GM12878 (cell line): ENCODE measurements around the gene CDKN2A. TPM values are rescaled to one million over a fixed set of nuclear protein-coding genes. Genes with fewer than 3 reads are reported as not detected.

Source experiments
- ATAC-seq: fragments of 200-7000 bp; cut with Tn5 transposase; 3 replicates; pipeline ENCODE4 v1.9.1; 2020; ENCODE audit warnings: mild to moderate bottlenecking, moderate library complexity
- BruUV-seq: library from RNA; stranded (reverse); fragments of 400-500 nt; replicated peaks from 2 replicates; lab custom pipeline; 2021; lab: Mats Ljungman, UMichigan
- CTCF ChIA-PET: fragments of 300-600 bp; sonication (Branson Sonifier 250); formaldehyde crosslinking; extraction: SDS; loops from one replicate; lab custom pipeline; 2021; ENCODE audit warnings: inconsistent platforms; lab: Yijun Ruan, JAX
- POLR2A ChIA-PET: fragments of 350-600 bp; formaldehyde crosslinking; extraction: SDS; loops from one replicate; lab custom pipeline; 2021; ENCODE audit warnings: inconsistent platforms; lab: Charles Lee
- RAD21 ChIA-PET: fragments of 300-600 bp; sonication (Branson Sonifier 250); formaldehyde crosslinking; loops from one replicate; lab custom pipeline; 2023; ENCODE audit warnings: antibody characterized with exemption; ENCODE audit not compliant: unreplicated experiment; lab: Charles Lee
- SMC1A ChIA-PET: fragments of 300-600 bp; sonication (Branson Sonifier 250); formaldehyde crosslinking; loops from one replicate; lab custom pipeline; 2023; ENCODE audit not compliant: unreplicated experiment, uncharacterized antibody; lab: Charles Lee
- DNase-seq: peaks from one replicate; pipeline ENCODE4 v3.0.0-alpha.2; 2011; ENCODE audit warnings: low read depth, low spot score
- FAIRE-seq: peaks from 3 replicates; lab custom pipeline; 2011; peaks lifted over from hg19 to GRCh38; lab: Jason Lieb, UNC
- H2AFZ ChIP-seq: 2 replicates; pipeline ENCODE4 v1.6.0; 2011; ENCODE audit warnings: low read depth, low read length, control low read depth; ENCODE audit not compliant: control insufficient read depth
- H3K27ac ChIP-seq: 2 replicates; pipeline ENCODE4 v1.5.1; 2011; ENCODE audit warnings: control low read depth; ENCODE audit not compliant: control insufficient read depth, insufficient read depth
- H3K27me3 ChIP-seq, 2 experiments: replicated peaks in 1 of 2; 2 replicates each; pipeline versions ENCODE4 v1.6.0 to v1.6.1; 2011; ENCODE audit warnings: low read length in 1 of 2; ENCODE audit not compliant: control insufficient read depth in 2 of 2, insufficient read depth in 2 of 2
- H3K36me3 ChIP-seq, 2 experiments: 2 replicates each; pipeline ENCODE4 v1.5.1; 2011; ENCODE audit warnings: low read length in 1 of 2; ENCODE audit not compliant: control insufficient read depth in 2 of 2, insufficient read depth in 2 of 2
- H3K4me1 ChIP-seq: 2 replicates; pipeline ENCODE4 v1.6.1; 2011; ENCODE audit warnings: mild to moderate bottlenecking, low read length, moderate library complexity, mixed read lengths; ENCODE audit not compliant: control insufficient read depth, insufficient read depth
- H3K4me2 ChIP-seq: 2 replicates; pipeline ENCODE4 v1.6.0; 2011; ENCODE audit warnings: control low read depth; ENCODE audit not compliant: control insufficient read depth, insufficient read depth
- H3K4me3 ChIP-seq: fragments of 200-600 bp; sonication (generic); 2 replicates; pipeline ENCODE4 v1.5.1; 2016
- H3K79me2 ChIP-seq: 2 replicates; pipeline ENCODE4 v1.6.0; 2011; ENCODE audit warnings: low read length; ENCODE audit not compliant: control insufficient read depth, insufficient read depth
- H3K9ac ChIP-seq: 2 replicates; pipeline ENCODE4 v1.8.0; 2011; ENCODE audit warnings: low read length, control low read depth, mixed read lengths; ENCODE audit not compliant: control insufficient read depth, insufficient read depth
- H3K9me3 ChIP-seq: replicated peaks from 3 replicates; pipeline ENCODE4 v1.5.1; 2011; ENCODE audit warnings: mild to moderate bottlenecking, low read length; ENCODE audit not compliant: control insufficient read depth, insufficient read depth
- H4K20me1 ChIP-seq: 2 replicates; pipeline ENCODE4 v1.6.0; 2011; ENCODE audit not compliant: control insufficient read depth, insufficient read depth
- E4F1 ChIP-seq: fragments of 450-650 bp; IDR thresholded peaks from 2 replicates; pipeline ENCODE4 v1.6.1; 2018; ENCODE audit warnings: borderline replicate concordance, mild to moderate bottlenecking; ENCODE audit not compliant: partially characterized antibody
- EED ChIP-seq: sonication (generic); IDR thresholded peaks from 2 replicates; pipeline ENCODE4 v1.6.1; 2016; ENCODE audit warnings: antibody characterized with exemption, low read depth
- EGR1 ChIP-seq, 2 experiments: IDR thresholded peaks; 1 replicate in 1 of 2; 2 replicates in 1 of 2; pipeline ENCODE4 v1.6.1; 2011 to 2012; ENCODE audit warnings: low read depth in 2 of 2, low read length in 2 of 2, borderline replicate concordance in 1 of 2, mild to moderate bottlenecking in 1 of 2, moderate library complexity in 1 of 2
- RUNX3 ChIP-seq: IDR thresholded peaks from 2 replicates; pipeline ENCODE4 v1.6.1; 2012; ENCODE audit warnings: low read length, inconsistent platforms
- WGBS: methylation state at CpG from one replicate; pipeline ENCODE4 v1.1.6; 2016; ENCODE audit warnings: low lambda C conversion rate; ENCODE audit not compliant: insufficient replicate concordance, insufficient coverage; ENCODE audit errors: missing lambda C conversion rate; 5-methylcytosine and 5-hydroxymethylcytosine counted together
- in situ Hi-C: fragments of 300-500 bp; cut with MboI; formaldehyde crosslinking; loops from 9 replicates; pipeline ENCODE4 v1.14.3; 2018; ENCODE audit warnings: mixed read lengths
- intact Hi-C: fragments of 100-400 bp; cut with micrococcal nuclease; formaldehyde crosslinking; loops from one replicate; pipeline ENCODE4 v1.14.2; 2022; ENCODE audit not compliant: unreplicated experiment
- polyA plus RNA-seq, 11 experiments: library from polyadenylated mRNA; depleted of rRNA in 4 of 11; unstranded in 6 of 11; stranded (reverse) in 5 of 11; fragments of >200 nt; fragmentation: Nextera tagmentation in 4 of 11; fragmentation: Illumina TruSeq in 1 of 11; extraction: Ambion mirVana in 4 of 11; extraction: Trizol in 1 of 11; gene quantifications; 1 replicate in 1 of 11; 2 replicates in 10 of 11; pipeline versions ENCODE4 v1.2.1 to v1.2.3, GENCODE V29; 2011 to 2016; ENCODE audit warnings: inconsistent platforms in 2 of 11, missing spikeins in 2 of 11, low read depth in 1 of 11
- total RNA-seq, 4 experiments: library from RNA; depleted of rRNA in 3 of 4; stranded (reverse); fragments of >200 nt in 3 of 4; fragmentation: Illumina TruSeq in 1 of 4; extraction: Trizol in 1 of 4; gene quantifications; 2 replicates each; pipeline versions ENCODE4 v1.2.1 to v1.2.3, GENCODE V29; 2013 to 2021

The CDKN2A gene
- total and polyA plus RNA-seq, 10 of the 15 experiments (the other 5 are each of a cell fraction or from before 2014, with no cell fraction given): 0.84 to 41.2 (median 18.4) TPM

GRCh38 chr9:22026696-22027095, 32.5 kb upstream of the CDKN2A start:
- in situ Hi-C loops (no loop called here), intact Hi-C loops (no loop called here)
- ChIA-PET POLR2A (interaction anchor here (0.7 kb wide), 1 partner anchor 29 kb away, joined by 4 read pairs; no protein-coding TSS in a partner anchor), SMC1A (interaction anchor here (0.9 to 1.1 kb wide), 2 partner anchors 13 to 19 kb away, joined by 3 to 4 read pairs; no protein-coding TSS in a partner anchor), RAD21 (interaction anchor here (0.7 to 1.3 kb wide), 2 partner anchors 209 to 221 kb away, joined by 3 to 4 read pairs; no protein-coding TSS in a partner anchor), CTCF (interaction anchor here (0.6 to 1.3 kb wide), 3 partner anchors 18 to 92 kb away, joined by 3 to 8 read pairs (median 5); partner anchors contain the start of gene CDKN2B)
- Histone ChIP-seq H3K27me3 (no peaks in the 10 kb centered on the region; a peak in 1 of 4 replicates), H2AFZ (no peak overlapping the region), H3K9ac (no peak overlapping the region), H3K27ac (no peak overlapping the region), H3K9me3 (no peaks in the 10 kb centered on the region; the same call in 2 of the 3 replicates), H4K20me1 (no peaks in the 10 kb centered on the region; the same call in 1 of the 2 replicates), H3K4me3 (no peak overlapping the region), H3K36me3 (no peaks in the 10 kb centered on the region), H3K79me2 (no peaks in the 10 kb centered on the region), H3K4me2 (no peak overlapping the region), H3K4me1 (peaks cover 10% of the 10 kb centered on the region)
- WGBS: 51% methylated on average over 6 of the region's 6 CpGs
- ATAC-seq: no peak
- BruUV-seq: no TSS peak
- TF ChIP-seq EED: 0 out of 2 replicates have a peak, but pooled peaks have one; percentile 63
- no peak for TF ChIP-seq E4F1
- no peak for TF ChIP-seq EGR1 (IDR thresholded peaks at IDR 0.05; ENCODE audit: borderline replicate concordance in 1 of 2, low read depth in 2 of 2, low read length in 2 of 2)
- peak; percentile 52; the same call in 1 of the 2 replicates for TF ChIP-seq RUNX3
- DNase-seq: no peak
- FAIRE-seq: no peak
